ENCODE results near the gene TMEM41B. TPM values are rescaled to one million over a fixed set of nuclear protein-coding genes. Genes with fewer than 3 reads are reported as not detected.

TMEM41B gene
- total RNA-seq, 4 donors from 2014 or later = 30.1 to 72.3 (median 34.3) TPM

- H3K4me3 ChIP-seq = no peak overlapping the region
- peaks cover 19% of the 10 kb centered on the region for H3K4me1 ChIP-seq
- no peaks in the 10 kb centered on the region for H3K36me3 ChIP-seq
- TF ChIP-seq EP300 (IDR thresholded peaks at IDR 0.05) (no peak), POLR2AphosphoS5 (IDR thresholded peaks at IDR 0.05) (no peak), POLR2A (IDR thresholded peaks at IDR 0.05) (no peak), CTCF (IDR thresholded peaks at IDR 0.05) (no peak)
- 92% methylated on average over 3 of the region's 3 CpGs for WGBS
- H3K9me3 ChIP-seq = no peaks in the 10 kb centered on the region
- no peak for DNase-seq (ENCODE audit: low spot score in 2 of 2)
- no peak overlapping the region for H3K27ac ChIP-seq
- no peaks in the 10 kb centered on the region for H3K27me3 ChIP-seq
These were observed 60.0 kb downstream of the TMEM41B start for GRCh38 chr11:9254416-9254815.

- WGBS = 48% methylated on average over 3 of the region's 3 CpGs
- no peak overlapping the region for H3K27ac ChIP-seq
- DNase-seq (ENCODE audit: low spot score in 2 of 2) = no peak
- no peaks in the 10 kb centered on the region for H3K36me3 ChIP-seq
- H3K27me3 ChIP-seq = no peaks in the 10 kb centered on the region
- H3K4me3 ChIP-seq = no peak overlapping the region
- peaks cover 19% of the 10 kb centered on the region for H3K4me1 ChIP-seq
- H3K9me3 ChIP-seq = no peaks in the 10 kb centered on the region
- TF ChIP-seq POLR2A (IDR thresholded peaks at IDR 0.05) = no peak
- no peak for TF ChIP-seq POLR2AphosphoS5 (IDR thresholded peaks at IDR 0.05)
- TF ChIP-seq CTCF (IDR thresholded peaks at IDR 0.05) = no peak
- no peak for TF ChIP-seq EP300 (IDR thresholded peaks at IDR 0.05)
These were observed 61.3 kb downstream of the TMEM41B start for GRCh38 chr11:9253086-9253485.

DNA sequence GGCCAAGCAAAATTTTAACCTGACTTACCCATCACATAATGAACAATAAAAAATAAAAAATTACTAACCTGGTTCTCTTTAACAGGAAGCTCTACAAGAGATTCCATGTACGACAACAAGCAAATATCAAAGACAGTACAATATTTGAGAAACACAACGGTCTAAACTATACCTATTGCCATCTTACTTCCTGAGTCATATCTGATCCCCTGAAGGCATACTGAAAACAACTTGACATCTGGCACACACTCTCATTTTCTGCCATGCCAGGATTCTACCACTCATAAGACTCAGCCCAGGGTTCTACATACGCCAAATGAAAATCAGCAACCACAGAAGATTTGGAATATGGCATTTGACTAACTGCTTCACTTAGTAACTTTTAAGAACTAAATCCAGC lies 63.1 kb downstream of the TMEM41B start:
- 55% methylated on average over 3 of the region's 3 CpGs for WGBS
- Histone ChIP-seq H3K36me3 (no peaks in the 10 kb centered on the region), H3K27ac (no peak overlapping the region), H3K4me1 (peaks cover 19% of the 10 kb centered on the region), H3K27me3 (no peaks in the 10 kb centered on the region), H3K9me3 (no peaks in the 10 kb centered on the region), H3K4me3 (no peak overlapping the region)
- TF ChIP-seq CTCF (IDR thresholded peaks at IDR 0.05) = no peak
- TF ChIP-seq EP300 (IDR thresholded peaks at IDR 0.05) = no peak
- TF ChIP-seq POLR2A (IDR thresholded peaks at IDR 0.05) = no peak
- TF ChIP-seq POLR2AphosphoS5 (IDR thresholded peaks at IDR 0.05) = no peak
- no peak for DNase-seq (ENCODE audit: low spot score in 2 of 2)

DNA sequence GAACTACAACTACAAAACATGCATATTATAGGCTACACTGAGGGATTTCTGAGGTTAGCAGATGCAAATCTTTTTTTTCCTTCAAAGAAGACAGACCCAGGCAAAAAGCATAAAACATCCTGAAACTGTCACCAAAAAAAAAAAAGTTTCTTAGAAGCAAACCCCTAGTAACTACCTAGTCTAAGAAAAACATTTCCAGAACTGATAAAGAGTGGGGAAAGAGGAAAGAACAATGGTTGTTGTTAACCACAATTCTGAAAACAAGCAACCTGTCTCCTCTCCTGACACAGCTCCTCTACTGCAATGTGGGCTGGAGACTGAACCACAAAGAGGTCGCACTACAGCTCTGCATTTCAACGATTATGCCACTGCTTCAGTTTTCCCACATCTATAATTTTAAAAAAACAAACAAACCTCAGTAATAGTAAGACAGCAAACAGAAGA lies 64.2 kb downstream of the TMEM41B start:
- no peak for DNase-seq (ENCODE audit: low spot score in 2 of 2)
- TF ChIP-seq POLR2AphosphoS5 (IDR thresholded peaks at IDR 0.05) (no peak), CTCF (IDR thresholded peaks at IDR 0.05) (no peak), EP300 (IDR thresholded peaks at IDR 0.05) (no peak), POLR2A (IDR thresholded peaks at IDR 0.05) (no peak)
- WGBS = 39% methylated on average over 2 of the region's 2 CpGs

GRCh38 chr11:9249252-9249651 lies 65.1 kb downstream of the TMEM41B start:
- H3K36me3 ChIP-seq = no peaks in the 10 kb centered on the region
- H3K9me3 ChIP-seq = no peaks in the 10 kb centered on the region
- TF ChIP-seq POLR2AphosphoS5 (IDR thresholded peaks at IDR 0.05) = no peak
- TF ChIP-seq EP300 (IDR thresholded peaks at IDR 0.05) = no peak
- no peak for TF ChIP-seq POLR2A (IDR thresholded peaks at IDR 0.05)
- no peak for TF ChIP-seq CTCF (IDR thresholded peaks at IDR 0.05)
- 94% methylated on average over 7 of the region's 7 CpGs for WGBS
- DNase-seq (ENCODE audit: low spot score in 2 of 2) = peak in 1 of 2 donors; percentile 20
- peaks cover 19% of the 10 kb centered on the region for H3K4me1 ChIP-seq
- H3K27ac ChIP-seq = no peak overlapping the region
- H3K4me3 ChIP-seq = no peak overlapping the region
- no peaks in the 10 kb centered on the region for H3K27me3 ChIP-seq

More for the DNA sequence above, 64.2 kb downstream of the TMEM41B start:
- Histone ChIP-seq H3K9me3 (no peaks in the 10 kb centered on the region), H3K27me3 (no peaks in the 10 kb centered on the region), H3K36me3 (no peaks in the 10 kb centered on the region), H3K4me3 (no peak overlapping the region), H3K4me1 (peaks cover 19% of the 10 kb centered on the region), H3K27ac (no peak overlapping the region)

Measured in suprapubic skin (tissue), 4 donors.